HepG2 (cell line): ENCODE data around the gene MAEA. TPM values are rescaled to one million over a fixed set of nuclear protein-coding genes. Genes with fewer than 3 reads are reported as not detected.

ENCODE experiments used
- ATAC-seq: fragments of 200-7000 bp; cut with Tn5 transposase; 3 replicates; pipeline ENCODE4 v1.9.1; 2020; ENCODE audit warnings: mild to moderate bottlenecking, moderate library complexity
- BruUV-seq: library from RNA; stranded (reverse); fragments of 400-500 nt; replicated peaks from 2 replicates; lab custom pipeline; 2021; lab: Mats Ljungman, UMichigan
- CTCF ChIA-PET: fragments of 300-600 bp; formaldehyde crosslinking; extraction: SDS; loops from one replicate; lab custom pipeline; 2021; ENCODE audit warnings: low total read pairs, inconsistent platforms, low intra/inter-chr PET ratio; lab: Yijun Ruan, JAX
- POLR2A ChIA-PET: fragments of 350-600 bp; sonication (Branson Sonifier 250); formaldehyde crosslinking; loops from one replicate; lab custom pipeline; 2020; ENCODE audit warnings: antibody characterized with exemption, inconsistent platforms; lab: Yijun Ruan, JAX
- DNase-seq: peaks from one replicate; pipeline ENCODE4 v3.0.0-alpha.2; 2015; ENCODE audit warnings: low spot score
- FAIRE-seq: peaks from 3 replicates; lab custom pipeline; 2011; peaks lifted over from hg19 to GRCh38; lab: Jason Lieb, UNC
- H2AFZ ChIP-seq: one replicate; pipeline ENCODE4 v1.6.1; 2011; ENCODE audit warnings: low read length, inconsistent platforms
- H3K27ac ChIP-seq: fragments of 300-600 bp; 3 replicates; pipeline ENCODE4 v1.8.0; 2011; ENCODE audit warnings: mixed run types, mild to moderate bottlenecking, mixed read lengths, low read length, inconsistent platforms; ENCODE audit not compliant: insufficient read depth; ENCODE audit errors: extremely low read length
- H3K27me3 ChIP-seq, 2 experiments: fragments of 200-600 bp in 1 of 2; 2 replicates in 1 of 2; 3 replicates in 1 of 2; pipeline versions ENCODE4 v1.6.0 to v1.8.0; 2011; ENCODE audit warnings: low read length in 2 of 2, mild to moderate bottlenecking in 2 of 2, moderate library complexity in 2 of 2, inconsistent platforms in 1 of 2; ENCODE audit not compliant: insufficient read depth in 2 of 2, control insufficient read depth in 1 of 2
- H3K36me3 ChIP-seq, 2 experiments: fragments of 200-600 bp in 1 of 2; replicated peaks in 1 of 2; 2 replicates in 1 of 2; 3 replicates in 1 of 2; pipeline versions ENCODE4 v1.5.1 to v1.8.0; 2011; ENCODE audit warnings: low read length in 2 of 2, inconsistent platforms in 1 of 2; ENCODE audit not compliant: insufficient read depth in 2 of 2, control insufficient read depth in 1 of 2
- H3K4me1 ChIP-seq: 2 replicates; pipeline ENCODE4 v1.5.1; 2012; ENCODE audit warnings: low read length, inconsistent platforms; ENCODE audit not compliant: insufficient read depth
- H3K4me2 ChIP-seq: 2 replicates; pipeline ENCODE4 v1.6.0; 2011; ENCODE audit warnings: low read depth, low read length, inconsistent platforms
- H3K4me3 ChIP-seq, 3 experiments: fragments of 200-600 bp in 1 of 3; sonication (generic), shearing (Covaris generic) in 1 of 3; replicated peaks in 1 of 3; 2 replicates each; pipeline ENCODE4 v1.5.1; 2011 to 2016; ENCODE audit warnings: low read length in 3 of 3, inconsistent platforms in 2 of 3, low read depth in 2 of 3, mild to moderate bottlenecking in 2 of 3, control low read depth in 1 of 3, mixed read lengths in 1 of 3; ENCODE audit not compliant: insufficient read depth in 1 of 3
- H3K79me2 ChIP-seq: one replicate; pipeline ENCODE4 v1.6.1; 2011; ENCODE audit warnings: low read length, inconsistent platforms; ENCODE audit not compliant: insufficient read depth
- H3K9ac ChIP-seq: 2 replicates; pipeline ENCODE4 v1.6.0; 2011; ENCODE audit warnings: mild to moderate bottlenecking, low read depth, low read length, inconsistent platforms; ENCODE audit not compliant: insufficient read depth
- H3K9me3 ChIP-seq: 2 replicates; pipeline ENCODE4 v1.5.1; 2012; ENCODE audit warnings: mild to moderate bottlenecking, low read length
- H4K20me1 ChIP-seq: 2 replicates; pipeline ENCODE4 v1.6.0; 2011; ENCODE audit warnings: inconsistent platforms, mild to moderate bottlenecking, low read length, moderate library complexity; ENCODE audit not compliant: insufficient read depth
- CBX5 ChIP-seq: sonication (generic); formaldehyde crosslinking; IDR thresholded peaks from 2 replicates; pipeline ENCODE4 v1.4.0; 2020; ENCODE audit warnings: missing genetic modification reagents, borderline replicate concordance
- HDAC2 ChIP-seq: sonication (generic); formaldehyde crosslinking; IDR thresholded peaks from 2 replicates; pipeline ENCODE4 v1.4.0; 2020; ENCODE audit warnings: missing genetic modification reagents
- HNRNPLL ChIP-seq: fragments of 200-400 bp; formaldehyde crosslinking; IDR thresholded peaks from 2 replicates; pipeline ENCODE4 v1.6.1; 2017; ENCODE audit warnings: mild to moderate bottlenecking, low read depth, low read length; ENCODE audit not compliant: poor library complexity, severe bottlenecking
- HOXA5 ChIP-seq: sonication (generic); formaldehyde crosslinking; IDR thresholded peaks from 2 replicates; pipeline ENCODE4 v1.4.0; 2020; ENCODE audit warnings: missing genetic modification reagents
- MYNN ChIP-seq: sonication (generic); formaldehyde crosslinking; IDR thresholded peaks from 2 replicates; pipeline ENCODE4 v1.4.0; 2020; ENCODE audit warnings: mild to moderate bottlenecking, low read depth, missing genetic modification reagents
- RFXAP ChIP-seq: sonication (generic); formaldehyde crosslinking; IDR thresholded peaks from 2 replicates; pipeline ENCODE4 v1.4.0; 2020; ENCODE audit warnings: missing genetic modification reagents, borderline replicate concordance
- SMC3 ChIP-seq: IDR thresholded peaks from 2 replicates; pipeline ENCODE4 v1.6.1; 2011; ENCODE audit warnings: low read length, improper control_type of control experiment
- STAG1 ChIP-seq: sonication (generic); formaldehyde crosslinking; IDR thresholded peaks from 2 replicates; pipeline ENCODE4 v1.4.0; 2020; ENCODE audit warnings: missing genetic modification reagents
- ZBTB38 ChIP-seq: sonication (generic); formaldehyde crosslinking; IDR thresholded peaks from 2 replicates; pipeline ENCODE4 v1.5.1; 2020; ENCODE audit warnings: mild to moderate bottlenecking, missing genetic modification reagents
- ZFP36 ChIP-seq: fragments of 150-350 bp; IDR thresholded peaks from 2 replicates; pipeline ENCODE4 v1.6.1; 2018; ENCODE audit warnings: borderline replicate concordance, low read length, low read depth; ENCODE audit not compliant: partially characterized antibody
- ZIK1 ChIP-seq: sonication (generic); formaldehyde crosslinking; IDR thresholded peaks from 2 replicates; pipeline ENCODE4 v1.5.0; 2020; ENCODE audit warnings: mild to moderate bottlenecking, low read depth, missing genetic modification reagents, borderline replicate concordance
- ZNF205 ChIP-seq: IDR thresholded peaks from 2 replicates; pipeline ENCODE4 v1.6.1; 2018; ENCODE audit warnings: missing biosample characterization, missing genetic modification reagents
- ZNF431 ChIP-seq: sonication (generic); formaldehyde crosslinking; IDR thresholded peaks from 2 replicates; pipeline ENCODE4 v1.9.0; 2022; ENCODE audit warnings: missing genetic modification reagents, low read depth, mild to moderate bottlenecking, borderline replicate concordance
- ZNF543 ChIP-seq: sonication (generic); formaldehyde crosslinking; IDR thresholded peaks from 2 replicates; pipeline ENCODE4 v1.4.0; 2020; ENCODE audit warnings: mild to moderate bottlenecking, missing genetic modification reagents
- ZNF549 ChIP-seq: sonication (generic); formaldehyde crosslinking; IDR thresholded peaks from 2 replicates; pipeline ENCODE4 v1.5.0; 2020; ENCODE audit warnings: missing genetic modification reagents
- WGBS: methylation state at CpG from one replicate; pipeline ENCODE4 v1.1.6; 2017; ENCODE audit warnings: low lambda C conversion rate; 5-methylcytosine and 5-hydroxymethylcytosine counted together
- in situ Hi-C: cut with HindIII; loops from 2 replicates; pipeline ENCODE4 v1.10.0; 2017; ENCODE audit warnings: low pct_unique_long_range_greater_than_20kb; ENCODE audit not compliant: extremely low pct_ligation_motif_present
- intact Hi-C: fragments of 100-400 bp; cut with micrococcal nuclease; formaldehyde crosslinking; loops from one replicate; pipeline ENCODE4 v1.10.0; 2022; ENCODE audit not compliant: unreplicated experiment
- polyA plus RNA-seq, 8 experiments: library from polyadenylated mRNA; depleted of rRNA in 3 of 8; stranded (reverse) in 7 of 8; unstranded in 1 of 8; fragments of >200 nt; fragmentation: Illumina TruSeq in 4 of 8; extraction: Trizol in 4 of 8; gene quantifications; 2 replicates each; pipeline versions ENCODE4 v1.2.1 to v1.2.3, GENCODE V29; 2011 to 2016; ENCODE audit warnings: low read depth in 4 of 8, missing spikeins in 1 of 8, mixed read lengths in 1 of 8; ENCODE audit not compliant: insufficient read depth in 1 of 8
- total RNA-seq, 5 experiments: library from RNA; depleted of rRNA; stranded (reverse); fragments of >200 nt; fragmentation: Illumina TruSeq; extraction: Trizol; gene quantifications; 2 replicates each; pipeline ENCODE4 v1.2.3, GENCODE V29; 2016; ENCODE audit warnings: low read depth in 1 of 5
- TF ChIP-seq, protein P1 (sequence below): sonication (generic); formaldehyde crosslinking; IDR thresholded peaks from 2 replicates; pipeline ENCODE4 v1.5.0; 2020; ENCODE audit warnings: mild to moderate bottlenecking, missing genetic modification reagents, moderate library complexity
- TF ChIP-seq, protein P2 (sequence below): sonication (generic); formaldehyde crosslinking; IDR thresholded peaks from 2 replicates; pipeline ENCODE4 v1.4.0; 2020; ENCODE audit warnings: low read depth, mild to moderate bottlenecking, missing genetic modification reagents
- TF ChIP-seq, protein P3 (sequence below): sonication (generic); formaldehyde crosslinking; IDR thresholded peaks from 2 replicates; pipeline ENCODE4 v1.4.0; 2020; ENCODE audit warnings: missing genetic modification reagents
- TF ChIP-seq, protein P4 (sequence below): sonication (generic); formaldehyde crosslinking; IDR thresholded peaks from 2 replicates; pipeline ENCODE4 v1.4.0; 2020; ENCODE audit warnings: mild to moderate bottlenecking, missing genetic modification reagents

MAEA gene
- total and polyA plus RNA-seq, 2 of the 13 experiments (the other 11 are each of a cell fraction or from before 2014, with no cell fraction given) = 52.0 to 57.1 TPM

DNA sequence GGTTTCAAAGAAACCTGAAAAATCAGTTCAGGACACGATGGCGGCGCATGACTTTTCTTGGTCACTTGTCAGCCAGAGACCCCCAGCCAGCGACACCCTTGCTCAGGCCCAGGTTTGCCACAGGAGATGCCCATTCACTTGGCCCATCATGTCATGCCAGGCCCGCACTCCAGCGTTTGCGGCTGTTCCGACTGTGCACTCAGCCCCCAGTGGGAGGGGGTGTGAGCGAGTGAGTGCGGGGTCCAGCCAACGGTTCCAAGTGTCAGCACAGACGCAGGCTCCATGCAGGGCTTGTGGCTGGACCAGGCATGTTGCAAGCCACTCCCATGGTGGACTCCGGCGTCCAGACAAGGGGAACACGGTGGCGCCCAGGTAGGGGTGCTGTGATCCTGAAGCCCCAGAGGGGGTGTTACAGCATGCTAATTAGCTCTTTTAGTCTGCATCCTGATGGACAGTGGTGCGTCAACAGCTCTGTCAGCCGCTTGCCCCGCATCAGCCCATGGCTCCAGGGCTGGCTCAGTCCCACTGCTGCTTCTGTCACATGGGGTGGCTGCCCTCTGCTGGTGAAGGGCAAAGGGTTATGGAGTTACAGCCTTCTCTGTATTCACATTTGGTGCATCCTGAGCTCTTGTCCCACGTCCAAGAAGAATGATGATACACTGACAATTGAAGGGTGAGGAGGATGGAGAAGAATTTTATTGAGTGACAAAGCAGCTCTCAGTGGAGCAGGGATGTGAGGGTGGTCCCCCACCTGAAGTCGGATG lies 3.7 kb upstream of the MAEA start:
- Histone ChIP-seq H3K27me3 (no peaks in the 10 kb centered on the region; a peak in 1 of 5 replicates), H3K4me1 (peaks cover 21% of the 10 kb centered on the region), H2AFZ (no peak overlapping the region), H3K79me2 (peaks cover 22% of the 10 kb centered on the region), H4K20me1 (peaks cover 7% of the 10 kb centered on the region), H3K9ac (no peak overlapping the region), H3K4me3 (no peak overlapping the region), H3K4me2 (no peak overlapping the region), H3K9me3 (peaks cover 5% of the 10 kb centered on the region; the same call in 1 of the 2 replicates), H3K36me3 (no peaks in the 10 kb centered on the region), H3K27ac (no peak overlapping the region)
- 82% methylated on average over 14 of the region's 21 CpGs for WGBS
- intact Hi-C loops = loop anchor here (2.0 kb wide), 1 partner anchor 23 kb away; no protein-coding TSS in a partner anchor
- 0 out of 3 replicates have a peak, but pooled peaks have one; percentile 10 for ATAC-seq
- ChIA-PET POLR2A (interaction anchor here (1.3 kb wide), 1 partner anchor 23 kb away, joined by 6 read pairs; no protein-coding TSS in a partner anchor), CTCF (interaction anchor here (1.2 to 1.9 kb wide), 2 partner anchors 119 to 156 kb away, joined by 3 to 7 read pairs; no protein-coding TSS in a partner anchor)
- BruUV-seq = no TSS peak
- in situ Hi-C loops = no loop called here
- FAIRE-seq = no peak
- peak; percentile 50 for DNase-seq
- TF ChIP-seq MYNN (CRISPR knock-in tag) (no peak), HNRNPLL (no peak), RFXAP (CRISPR knock-in tag) (no peak), SMC3 (peak; percentile 51), STAG1 (CRISPR knock-in tag) (peak; percentile 67), ZNF205 (no peak), ZNF431 (CRISPR knock-in tag) (no peak), HDAC2 (CRISPR knock-in tag) (no peak), ZBTB38 (CRISPR knock-in tag) (0 out of 2 replicates have a peak, but pooled peaks have one; percentile 28), ZIK1 (CRISPR knock-in tag) (no peak), HOXA5 (CRISPR knock-in tag) (no peak), CBX5 (CRISPR knock-in tag) (0 out of 2 replicates have a peak, but pooled peaks have one; percentile 27), ZNF549 (CRISPR knock-in tag) (no peak), ZNF543 (no peak), ZFP36 (peak; percentile 27)
- TF ChIP-seq, protein P1, sequence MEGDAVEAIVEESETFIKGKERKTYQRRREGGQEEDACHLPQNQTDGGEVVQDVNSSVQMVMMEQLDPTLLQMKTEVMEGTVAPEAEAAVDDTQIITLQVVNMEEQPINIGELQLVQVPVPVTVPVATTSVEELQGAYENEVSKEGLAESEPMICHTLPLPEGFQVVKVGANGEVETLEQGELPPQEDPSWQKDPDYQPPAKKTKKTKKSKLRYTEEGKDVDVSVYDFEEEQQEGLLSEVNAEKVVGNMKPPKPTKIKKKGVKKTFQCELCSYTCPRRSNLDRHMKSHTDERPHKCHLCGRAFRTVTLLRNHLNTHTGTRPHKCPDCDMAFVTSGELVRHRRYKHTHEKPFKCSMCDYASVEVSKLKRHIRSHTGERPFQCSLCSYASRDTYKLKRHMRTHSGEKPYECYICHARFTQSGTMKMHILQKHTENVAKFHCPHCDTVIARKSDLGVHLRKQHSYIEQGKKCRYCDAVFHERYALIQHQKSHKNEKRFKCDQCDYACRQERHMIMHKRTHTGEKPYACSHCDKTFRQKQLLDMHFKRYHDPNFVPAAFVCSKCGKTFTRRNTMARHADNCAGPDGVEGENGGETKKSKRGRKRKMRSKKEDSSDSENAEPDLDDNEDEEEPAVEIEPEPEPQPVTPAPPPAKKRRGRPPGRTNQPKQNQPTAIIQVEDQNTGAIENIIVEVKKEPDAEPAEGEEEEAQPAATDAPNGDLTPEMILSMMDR (CRISPR knock-in tag) = peak; percentile 75
- TF ChIP-seq, protein P2, sequence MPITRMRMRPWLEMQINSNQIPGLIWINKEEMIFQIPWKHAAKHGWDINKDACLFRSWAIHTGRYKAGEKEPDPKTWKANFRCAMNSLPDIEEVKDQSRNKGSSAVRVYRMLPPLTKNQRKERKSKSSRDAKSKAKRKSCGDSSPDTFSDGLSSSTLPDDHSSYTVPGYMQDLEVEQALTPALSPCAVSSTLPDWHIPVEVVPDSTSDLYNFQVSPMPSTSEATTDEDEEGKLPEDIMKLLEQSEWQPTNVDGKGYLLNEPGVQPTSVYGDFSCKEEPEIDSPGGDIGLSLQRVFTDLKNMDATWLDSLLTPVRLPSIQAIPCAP (CRISPR knock-in tag) = no peak
- TF ChIP-seq, protein P3, sequence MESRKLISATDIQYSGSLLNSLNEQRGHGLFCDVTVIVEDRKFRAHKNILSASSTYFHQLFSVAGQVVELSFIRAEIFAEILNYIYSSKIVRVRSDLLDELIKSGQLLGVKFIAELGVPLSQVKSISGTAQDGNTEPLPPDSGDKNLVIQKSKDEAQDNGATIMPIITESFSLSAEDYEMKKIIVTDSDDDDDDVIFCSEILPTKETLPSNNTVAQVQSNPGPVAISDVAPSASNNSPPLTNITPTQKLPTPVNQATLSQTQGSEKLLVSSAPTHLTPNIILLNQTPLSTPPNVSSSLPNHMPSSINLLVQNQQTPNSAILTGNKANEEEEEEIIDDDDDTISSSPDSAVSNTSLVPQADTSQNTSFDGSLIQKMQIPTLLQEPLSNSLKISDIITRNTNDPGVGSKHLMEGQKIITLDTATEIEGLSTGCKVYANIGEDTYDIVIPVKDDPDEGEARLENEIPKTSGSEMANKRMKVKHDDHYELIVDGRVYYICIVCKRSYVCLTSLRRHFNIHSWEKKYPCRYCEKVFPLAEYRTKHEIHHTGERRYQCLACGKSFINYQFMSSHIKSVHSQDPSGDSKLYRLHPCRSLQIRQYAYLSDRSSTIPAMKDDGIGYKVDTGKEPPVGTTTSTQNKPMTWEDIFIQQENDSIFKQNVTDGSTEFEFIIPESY (CRISPR knock-in tag) = peak; percentile 51; the same call in 1 of the 2 replicates
- TF ChIP-seq, protein P4, sequence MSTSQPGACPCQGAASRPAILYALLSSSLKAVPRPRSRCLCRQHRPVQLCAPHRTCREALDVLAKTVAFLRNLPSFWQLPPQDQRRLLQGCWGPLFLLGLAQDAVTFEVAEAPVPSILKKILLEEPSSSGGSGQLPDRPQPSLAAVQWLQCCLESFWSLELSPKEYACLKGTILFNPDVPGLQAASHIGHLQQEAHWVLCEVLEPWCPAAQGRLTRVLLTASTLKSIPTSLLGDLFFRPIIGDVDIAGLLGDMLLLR (CRISPR knock-in tag) = no peak
